ENCODE data around the gene P2RY2. TPM values are rescaled to one million over a fixed set of nuclear protein-coding genes. Genes with fewer than 3 reads are reported as not detected.

Gene P2RY2
- total and polyA plus RNA-seq, 4 donors = 0.10 to 0.99 (median 0.11) TPM; not detected in 1

- no peaks in the 10 kb centered on the region for H3K9me3 ChIP-seq (ENCODE audit: control insufficient read depth, insufficient read depth, low read length)
- peak in 1 of 6 donors; percentile 2 for DNase-seq (ENCODE audit: low read depth in 4 of 6, low spot score in 6 of 6)
- H3K27ac ChIP-seq (ENCODE audit: low read depth, low read length) = no peak overlapping the region
- peaks cover 25% of the 10 kb centered on the region for H3K4me1 ChIP-seq (ENCODE audit: control insufficient read depth, insufficient read depth, low read length)
- H3K4me3 ChIP-seq (ENCODE audit: low read depth, low read length) = no peak overlapping the region
- 85% methylated on average over 5 of the region's 5 CpGs for WGBS (ENCODE audit: insufficient coverage)
- no peaks in the 10 kb centered on the region for H3K27me3 ChIP-seq (ENCODE audit: control insufficient read depth, insufficient read depth, low read length)
- H3K36me3 ChIP-seq (ENCODE audit: control insufficient read depth, insufficient read depth, low read length) = no peaks in the 10 kb centered on the region
Measured at GRCh38 chr11:73176145-73176873, 41.8 kb upstream of the P2RY2 start.

DNA sequence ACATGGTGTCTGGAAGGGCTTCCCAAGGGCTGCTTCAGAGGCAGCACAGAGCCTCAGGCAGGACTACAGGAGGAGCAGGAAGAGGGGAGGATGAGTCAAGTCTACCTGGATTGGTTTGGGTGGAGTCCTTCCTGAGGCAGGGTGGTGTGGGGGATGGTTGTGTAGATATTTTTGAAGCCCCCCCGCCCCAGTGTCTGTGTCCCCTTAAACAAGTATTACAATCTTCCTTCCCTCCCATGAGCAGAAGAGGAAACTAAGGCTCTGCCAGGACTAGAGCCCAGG is 41.3 kb upstream of the P2RY2 start:
- Histone ChIP-seq H3K27me3 (ENCODE audit: control insufficient read depth, insufficient read depth, low read length) (no peaks in the 10 kb centered on the region), H3K27ac (ENCODE audit: low read depth, low read length) (no peak overlapping the region), H3K4me3 (ENCODE audit: low read depth, low read length) (no peak overlapping the region), H3K36me3 (ENCODE audit: control insufficient read depth, insufficient read depth, low read length) (no peaks in the 10 kb centered on the region), H3K9me3 (ENCODE audit: control insufficient read depth, insufficient read depth, low read length) (no peaks in the 10 kb centered on the region), H3K4me1 (ENCODE audit: control insufficient read depth, insufficient read depth, low read length) (peaks cover 25% of the 10 kb centered on the region)
- no peak for DNase-seq (ENCODE audit: low read depth in 4 of 6, low spot score in 6 of 6)
- WGBS (ENCODE audit: insufficient coverage) = no CpG with 5 or more reads among the region's 1 CpG

GRCh38 chr11:73177380-73177777 is 40.7 kb upstream of the P2RY2 start:
- no peak overlapping the region for H3K4me3 ChIP-seq (ENCODE audit: low read depth, low read length)

DNA sequence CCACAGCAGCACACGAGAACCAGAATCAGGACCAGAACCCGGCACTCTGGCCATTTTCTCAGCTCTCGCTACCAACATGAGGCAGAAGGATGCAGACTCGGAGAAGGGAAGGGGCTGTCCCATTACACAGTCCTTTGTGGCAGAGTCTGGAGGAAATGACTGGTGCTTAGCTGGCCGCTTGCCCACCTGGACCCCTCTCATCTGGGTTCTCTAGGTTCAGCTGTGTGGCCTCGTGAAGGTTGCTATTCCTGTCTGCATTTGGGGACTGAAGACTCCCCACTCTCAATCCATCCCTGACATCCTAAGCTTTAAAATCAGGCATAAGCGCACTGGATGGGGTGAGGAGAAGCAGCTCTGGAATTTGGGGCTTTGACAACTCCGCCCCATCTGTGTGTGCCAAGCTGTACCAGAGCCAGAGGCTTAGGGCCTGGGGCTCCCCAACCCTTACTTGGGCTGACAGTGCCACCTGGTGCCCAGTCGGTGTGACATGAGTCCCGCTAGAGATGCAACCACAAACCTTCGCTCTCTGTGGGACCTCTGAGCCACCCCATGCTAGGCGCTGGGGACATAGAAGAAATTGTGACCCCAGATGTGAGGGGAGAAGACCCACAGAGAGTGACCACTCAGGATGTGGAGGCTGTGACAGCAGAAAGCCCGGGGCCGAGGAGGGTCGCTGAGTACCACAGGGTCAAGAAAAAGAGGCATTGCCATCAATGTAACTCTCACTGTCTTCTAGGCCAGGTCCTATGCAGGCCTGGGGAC is 40.1 kb upstream of the P2RY2 start:
- H3K27me3 ChIP-seq (ENCODE audit: control insufficient read depth, insufficient read depth, low read length) = no peaks in the 10 kb centered on the region
- DNase-seq (ENCODE audit: low read depth in 4 of 6, low spot score in 6 of 6) = peak; percentile 59 to 95 (median 74)
- WGBS (ENCODE audit: insufficient coverage) = 36% methylated on average over 10 of the region's 15 CpGs
- peaks cover 25% of the 10 kb centered on the region for H3K4me1 ChIP-seq (ENCODE audit: control insufficient read depth, insufficient read depth, low read length)
- H3K27ac ChIP-seq (ENCODE audit: low read depth, low read length) = peak overlapping the region; percentile 52
- H3K4me3 ChIP-seq (ENCODE audit: low read depth, low read length) = no peak overlapping the region
- H3K36me3 ChIP-seq (ENCODE audit: control insufficient read depth, insufficient read depth, low read length) = no peaks in the 10 kb centered on the region
- no peaks in the 10 kb centered on the region for H3K9me3 ChIP-seq (ENCODE audit: control insufficient read depth, insufficient read depth, low read length)

More at GRCh38 chr11:73177380-73177777, 40.7 kb upstream of the P2RY2 start:
- WGBS (ENCODE audit: insufficient coverage) = 49% methylated on average over 3 of the region's 3 CpGs
- H3K27me3 ChIP-seq (ENCODE audit: control insufficient read depth, insufficient read depth, low read length) = no peaks in the 10 kb centered on the region
- no peaks in the 10 kb centered on the region for H3K36me3 ChIP-seq (ENCODE audit: control insufficient read depth, insufficient read depth, low read length)
- no peaks in the 10 kb centered on the region for H3K9me3 ChIP-seq (ENCODE audit: control insufficient read depth, insufficient read depth, low read length)
- peaks cover 25% of the 10 kb centered on the region for H3K4me1 ChIP-seq (ENCODE audit: control insufficient read depth, insufficient read depth, low read length)
- DNase-seq (ENCODE audit: low read depth in 4 of 6, low spot score in 6 of 6) = peak in 4 of 6 donors; percentile 4 to 74 (median 10)
- peak overlapping the region; percentile 52 for H3K27ac ChIP-seq (ENCODE audit: low read depth, low read length)

- H3K9me3 ChIP-seq (ENCODE audit: control insufficient read depth, insufficient read depth, low read length) = no peaks in the 10 kb centered on the region
- no peak for DNase-seq (ENCODE audit: low read depth in 4 of 6, low spot score in 6 of 6)
- no peak overlapping the region for H3K4me3 ChIP-seq (ENCODE audit: low read depth, low read length)
- no peaks in the 10 kb centered on the region for H3K36me3 ChIP-seq (ENCODE audit: control insufficient read depth, insufficient read depth, low read length)
- no peaks in the 10 kb centered on the region for H3K27me3 ChIP-seq (ENCODE audit: control insufficient read depth, insufficient read depth, low read length)
- WGBS (ENCODE audit: insufficient coverage) = 91% methylated on average over 3 of the region's 4 CpGs
- H3K4me1 ChIP-seq (ENCODE audit: control insufficient read depth, insufficient read depth, low read length) = peaks cover 25% of the 10 kb centered on the region
- no peak overlapping the region for H3K27ac ChIP-seq (ENCODE audit: low read depth, low read length)
Measured at GRCh38 chr11:73178681-73179080, 39.4 kb upstream of the P2RY2 start.

DNA sequence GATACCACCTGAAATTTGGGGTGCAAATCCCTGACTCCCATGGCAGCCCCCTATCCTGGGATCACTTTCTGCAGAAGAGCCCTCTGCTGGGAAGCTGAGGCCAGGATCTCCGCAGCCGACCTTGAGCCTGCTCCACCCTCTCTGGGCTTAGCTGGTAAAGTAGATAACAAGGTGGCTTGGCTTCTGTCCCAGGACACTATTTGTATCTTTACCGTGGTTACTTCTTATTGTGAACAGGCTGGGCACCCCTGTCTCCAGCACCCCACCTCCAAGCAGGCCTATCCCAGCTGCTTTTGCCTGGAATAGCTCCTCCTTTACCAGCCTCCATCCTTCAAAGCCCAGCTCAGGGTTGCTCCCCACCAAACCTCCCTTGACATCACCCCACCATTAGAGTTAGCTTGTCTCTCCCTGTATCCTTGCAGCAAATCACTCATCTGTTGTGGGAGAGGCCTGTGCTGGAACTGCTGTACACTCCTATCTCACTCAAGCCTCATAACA is 35.2 kb upstream of the P2RY2 start:
- no peak for DNase-seq (ENCODE audit: low read depth in 4 of 6, low spot score in 6 of 6)
- H3K4me1 ChIP-seq (ENCODE audit: control insufficient read depth, insufficient read depth, low read length) = peaks cover 13% of the 10 kb centered on the region
- H3K36me3 ChIP-seq (ENCODE audit: control insufficient read depth, insufficient read depth, low read length) = no peaks in the 10 kb centered on the region
- no peaks in the 10 kb centered on the region for H3K27me3 ChIP-seq (ENCODE audit: control insufficient read depth, insufficient read depth, low read length)
- no peak overlapping the region for H3K27ac ChIP-seq (ENCODE audit: low read depth, low read length)
- H3K4me3 ChIP-seq (ENCODE audit: low read depth, low read length) = no peak overlapping the region
- H3K9me3 ChIP-seq (ENCODE audit: control insufficient read depth, insufficient read depth, low read length) = no peaks in the 10 kb centered on the region
- WGBS (ENCODE audit: insufficient coverage) = 50% methylated on average over 3 of the region's 3 CpGs

- DNase-seq (ENCODE audit: low read depth in 4 of 6, low spot score in 6 of 6) = peak in 2 of 6 donors; percentile 23 to 43
- H3K4me1 ChIP-seq (ENCODE audit: control insufficient read depth, insufficient read depth, low read length) = peaks cover 12% of the 10 kb centered on the region
Measured at GRCh38 chr11:73184953-73185671, 33.0 kb upstream of the P2RY2 start.

DNA sequence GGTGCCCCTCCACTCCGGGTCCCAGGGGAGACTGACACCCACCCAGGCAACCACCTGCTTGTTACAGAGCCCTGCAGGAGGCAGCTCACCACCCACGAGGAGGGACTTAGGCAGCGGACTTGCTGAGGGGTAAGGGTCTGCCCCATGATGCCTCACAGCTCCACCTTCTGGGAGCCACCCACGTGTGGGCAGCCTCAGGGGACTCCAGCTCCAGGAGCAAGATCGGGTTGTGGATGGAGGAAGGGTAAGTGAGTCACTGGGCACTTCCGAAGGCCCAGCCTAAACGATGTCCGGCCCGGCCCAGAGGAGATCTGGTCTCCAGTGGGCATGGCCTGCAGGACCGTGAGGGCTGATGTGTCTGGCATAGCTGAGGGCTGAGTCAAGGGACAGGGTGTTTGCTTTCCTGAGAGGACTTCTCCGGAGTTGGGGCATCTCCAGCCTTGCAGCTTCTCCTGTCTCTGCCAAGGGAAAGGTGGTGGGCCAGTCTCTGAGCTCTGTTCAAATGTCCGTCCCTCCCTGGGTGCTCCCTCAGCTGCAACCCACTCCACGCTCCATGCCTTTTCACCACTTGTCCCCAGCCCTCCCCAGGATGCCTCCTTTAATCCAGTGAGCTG is 32.3 kb upstream of the P2RY2 start:
- 79% methylated on average over 13 of the region's 13 CpGs for WGBS (ENCODE audit: insufficient coverage)
- no peak for DNase-seq (ENCODE audit: low read depth in 4 of 6, low spot score in 6 of 6)
- Histone ChIP-seq H3K4me1 (ENCODE audit: control insufficient read depth, insufficient read depth, low read length) (peaks cover 12% of the 10 kb centered on the region), H3K27me3 (ENCODE audit: control insufficient read depth, insufficient read depth, low read length) (no peaks in the 10 kb centered on the region), H3K36me3 (ENCODE audit: control insufficient read depth, insufficient read depth, low read length) (no peaks in the 10 kb centered on the region), H3K9me3 (ENCODE audit: control insufficient read depth, insufficient read depth, low read length) (no peaks in the 10 kb centered on the region), H3K4me3 (ENCODE audit: low read depth, low read length) (no peak overlapping the region), H3K27ac (ENCODE audit: low read depth, low read length) (no peak overlapping the region)

More at GRCh38 chr11:73184953-73185671, 33.0 kb upstream of the P2RY2 start:
- Histone ChIP-seq H3K27me3 (ENCODE audit: control insufficient read depth, insufficient read depth, low read length) (no peaks in the 10 kb centered on the region), H3K4me3 (ENCODE audit: low read depth, low read length) (no peak overlapping the region), H3K9me3 (ENCODE audit: control insufficient read depth, insufficient read depth, low read length) (no peaks in the 10 kb centered on the region), H3K27ac (ENCODE audit: low read depth, low read length) (no peak overlapping the region), H3K36me3 (ENCODE audit: control insufficient read depth, insufficient read depth, low read length) (no peaks in the 10 kb centered on the region)
- 68% methylated on average over 9 of the region's 18 CpGs for WGBS (ENCODE audit: insufficient coverage)

DNA sequence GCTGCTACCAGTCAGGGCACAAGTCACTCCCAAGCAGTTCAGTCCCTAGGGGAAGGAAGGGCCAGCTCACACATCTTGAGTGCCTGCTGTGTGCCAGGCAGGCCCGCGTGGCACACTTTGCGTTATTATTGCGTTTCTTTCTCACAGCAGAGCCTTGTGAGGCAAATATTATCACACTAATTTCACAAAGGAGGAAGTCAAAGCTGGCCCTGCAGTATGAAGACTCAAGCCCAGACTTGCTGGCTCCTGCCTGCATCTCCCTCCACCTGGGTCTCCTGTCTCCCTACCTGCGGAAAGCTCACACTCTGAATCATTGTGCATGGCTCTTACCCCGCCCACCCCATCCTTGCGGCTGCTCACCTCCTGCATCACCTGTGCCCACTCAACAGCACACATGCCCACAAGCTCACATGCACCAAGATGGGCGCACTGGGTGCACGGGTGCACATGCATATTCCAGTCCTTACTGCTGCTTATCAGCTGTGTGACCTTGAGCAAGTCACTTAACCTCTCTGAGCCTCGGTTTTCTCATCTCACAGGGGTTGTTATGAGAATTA is 31.7 kb upstream of the P2RY2 start:
- Histone ChIP-seq H3K36me3 (ENCODE audit: control insufficient read depth, insufficient read depth, low read length) (no peaks in the 10 kb centered on the region), H3K27me3 (ENCODE audit: control insufficient read depth, insufficient read depth, low read length) (no peaks in the 10 kb centered on the region), H3K27ac (ENCODE audit: low read depth, low read length) (no peak overlapping the region), H3K4me1 (ENCODE audit: control insufficient read depth, insufficient read depth, low read length) (peaks cover 12% of the 10 kb centered on the region), H3K9me3 (ENCODE audit: control insufficient read depth, insufficient read depth, low read length) (no peaks in the 10 kb centered on the region), H3K4me3 (ENCODE audit: low read depth, low read length) (no peak overlapping the region)
- DNase-seq (ENCODE audit: low read depth in 4 of 6, low spot score in 6 of 6) = no peak
- WGBS (ENCODE audit: insufficient coverage) = 82% methylated on average over 5 of the region's 10 CpGs
